GM19397 (cell line): ENCODE results near the gene MYZAP.
A peak's percentile ranks its signal among the peaks of the same experiment; 100 is the strongest.

Source experiments
- ATAC-seq: cut with Tn5 transposase; IDR thresholded peaks from one replicate; pipeline ENCODE4 v1.9.1; 2021; ENCODE audit warnings: mild to moderate bottlenecking, moderate library complexity; ENCODE audit not compliant: unreplicated experiment

Gene MYZAP

DNA sequence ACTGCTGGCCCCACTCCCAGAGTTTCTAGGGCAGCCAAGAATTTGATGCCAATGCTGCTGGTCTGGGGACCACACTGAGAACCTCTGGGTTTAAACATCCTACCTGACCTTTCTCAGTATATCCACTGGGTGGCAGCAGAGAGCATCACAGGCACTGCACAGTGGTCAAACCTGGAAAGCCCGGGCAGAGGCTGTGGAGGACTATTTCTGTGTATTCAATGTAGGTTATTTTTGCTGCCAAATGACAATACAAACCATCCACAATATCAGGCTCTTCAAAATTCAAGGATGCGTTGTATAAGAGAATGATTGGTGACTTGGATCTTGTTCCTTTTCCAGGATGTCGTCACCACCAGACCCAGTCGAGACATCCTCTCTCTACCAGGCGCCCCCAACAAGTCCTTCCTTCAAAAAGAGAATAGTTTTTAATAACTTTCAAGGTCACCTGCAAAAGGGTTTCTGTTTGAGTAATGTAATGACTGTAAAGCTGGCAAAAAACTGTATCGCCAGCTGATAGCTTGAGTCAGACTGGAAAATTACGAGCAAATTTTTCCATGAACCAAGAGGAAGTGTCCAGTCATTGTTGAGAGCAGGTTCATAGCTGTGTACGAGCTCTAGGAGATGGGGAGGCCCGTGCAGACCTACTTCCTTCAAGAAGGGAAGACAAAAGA is 30.5 kb upstream of the MYZAP start:
- ATAC-seq: peak; percentile 79

DNA sequence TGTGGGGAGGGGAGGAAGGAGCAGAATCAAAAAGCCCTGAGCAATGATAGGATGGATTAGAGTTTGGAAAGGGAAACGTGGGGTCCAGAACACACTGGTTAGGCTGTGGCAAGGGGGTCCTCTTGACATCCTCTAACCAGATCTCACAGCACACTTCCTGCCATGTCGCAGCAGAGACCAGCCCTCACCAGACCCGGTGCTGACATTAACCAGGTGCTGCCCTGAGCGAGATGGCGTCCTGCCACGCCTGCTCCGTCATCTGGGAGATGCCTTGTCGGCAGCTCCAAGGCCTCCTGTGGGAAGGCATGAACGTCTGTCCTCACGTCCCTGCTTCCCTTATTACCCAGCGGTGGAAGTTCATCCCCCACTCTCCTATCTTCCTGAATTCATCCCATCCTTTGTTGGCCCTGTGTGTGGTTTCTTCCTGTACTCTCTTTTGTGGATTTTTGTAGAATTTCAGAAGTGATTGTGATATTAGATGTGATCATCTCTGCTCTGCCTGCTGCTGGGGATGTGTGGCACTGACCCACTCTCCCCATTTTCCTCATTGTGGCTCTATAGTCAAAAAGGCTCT is 29.4 kb upstream of the MYZAP start:
- no peak for ATAC-seq

DNA sequence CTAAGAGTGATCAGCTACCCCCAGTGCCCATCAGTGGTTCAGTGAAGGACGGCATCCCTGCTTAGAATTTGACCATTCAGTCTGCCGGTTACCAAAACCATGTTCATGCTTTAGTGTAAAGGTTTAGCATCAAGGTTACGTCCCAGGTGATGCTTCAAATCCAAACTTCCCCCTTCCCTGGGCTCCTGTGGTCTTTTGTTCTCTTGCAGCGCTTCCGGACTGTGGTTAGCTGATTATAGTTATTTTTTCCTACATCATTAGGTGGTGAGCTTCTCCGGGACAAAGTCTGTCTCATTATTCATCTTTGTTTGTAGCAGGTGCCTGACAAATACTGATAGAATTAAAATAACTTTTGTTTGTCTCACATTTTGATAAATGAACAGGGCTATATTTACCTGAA is 28.3 kb upstream of the MYZAP start:
- no peak for ATAC-seq

DNA sequence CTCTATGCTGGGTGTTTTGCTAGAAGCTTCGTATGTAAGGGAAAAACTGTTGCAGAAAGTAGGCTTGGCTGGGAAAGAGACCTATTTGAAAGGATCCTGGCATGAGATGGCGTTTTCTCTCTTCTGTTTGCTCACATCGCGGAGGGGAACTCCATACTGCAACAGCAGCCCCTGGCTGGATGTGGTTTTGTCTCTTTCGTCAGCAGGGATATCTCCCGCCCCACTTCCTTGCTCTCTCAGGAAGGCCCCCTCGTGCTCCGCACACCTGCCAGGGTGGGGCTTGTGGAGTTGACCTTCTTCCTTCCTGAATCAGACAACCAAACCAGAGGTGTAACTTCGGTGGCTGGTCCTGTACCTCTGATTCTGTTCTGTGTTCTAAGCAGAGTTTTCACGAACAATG is 26.4 kb upstream of the MYZAP start:
- ATAC-seq: no peak

DNA sequence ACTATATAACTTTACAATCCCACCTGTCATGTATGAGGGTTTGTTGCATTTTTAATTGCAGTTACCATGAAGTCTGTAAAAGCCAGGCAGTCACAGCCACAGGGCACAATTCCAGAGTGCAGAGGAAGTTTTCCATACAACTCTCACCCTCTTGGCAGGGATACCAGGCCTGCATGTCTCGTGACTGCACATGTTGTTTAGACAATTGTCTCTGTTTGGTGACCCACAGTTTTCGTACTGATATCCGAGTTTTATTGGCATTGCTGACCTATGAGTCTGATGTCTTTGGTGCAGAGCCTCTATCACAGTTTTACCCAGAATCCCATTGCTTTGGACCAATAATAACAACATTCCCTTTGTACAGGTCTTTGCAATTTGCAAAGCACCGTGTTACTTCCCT is 24.9 kb upstream of the MYZAP start:
- ATAC-seq: no peak

DNA sequence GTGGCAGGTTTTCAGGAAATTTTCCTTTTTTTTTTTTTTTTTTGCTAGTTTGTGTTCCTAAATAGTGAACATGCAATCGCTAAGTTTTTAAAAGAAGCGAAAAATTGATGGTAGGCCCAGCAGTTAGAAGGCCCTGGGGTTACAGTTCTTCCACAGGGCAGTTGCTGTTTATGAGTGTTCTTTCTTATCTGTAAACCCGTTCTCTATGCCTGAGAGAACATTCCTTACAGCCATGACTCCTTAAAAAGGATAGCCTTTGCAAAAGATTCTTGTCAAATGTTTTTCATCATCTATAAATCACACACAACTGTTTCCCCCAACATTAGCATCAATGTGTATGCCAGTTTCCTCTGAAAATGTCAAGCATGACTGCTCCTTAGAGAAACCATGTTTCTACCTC is 23.8 kb upstream of the MYZAP start:
- ATAC-seq: no peak

DNA sequence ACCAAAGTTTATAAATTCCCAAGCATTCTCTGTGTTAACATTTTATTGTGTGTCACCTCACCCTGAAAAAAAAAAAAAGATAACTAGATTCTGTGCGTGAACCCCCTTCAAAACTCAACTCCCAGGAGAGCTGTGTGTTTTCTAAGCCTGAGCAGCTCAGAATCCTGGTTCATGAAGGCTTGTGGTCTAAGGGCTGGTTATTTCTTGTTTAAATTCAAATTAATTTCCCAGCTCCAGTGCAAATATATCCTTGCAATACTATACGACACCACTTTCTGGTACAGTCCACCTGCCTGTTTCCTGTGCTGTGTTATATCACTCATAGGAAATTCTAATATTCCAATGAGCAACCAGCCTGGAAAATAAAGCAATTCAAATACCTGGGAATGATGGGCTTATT is 23.4 kb upstream of the MYZAP start:
- no peak for ATAC-seq

DNA sequence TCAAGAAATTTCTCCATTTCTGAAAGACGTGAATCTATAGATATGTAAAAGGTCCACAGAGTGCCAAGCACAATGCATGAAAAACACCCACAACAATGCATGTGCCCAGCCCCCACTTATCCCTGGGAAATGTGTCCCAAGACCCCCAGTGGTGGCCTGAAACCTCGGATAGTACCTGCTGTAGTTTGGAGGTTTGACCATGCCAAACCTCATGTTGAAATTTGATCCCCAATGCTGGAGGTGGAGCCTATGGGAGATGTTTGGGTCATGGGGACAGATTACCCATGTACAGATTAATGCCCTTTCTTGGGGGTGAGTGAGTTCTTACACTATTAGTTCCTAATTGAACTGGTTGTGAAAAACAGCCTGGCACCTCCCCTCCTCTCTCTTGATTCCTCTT is 21.4 kb upstream of the MYZAP start:
- ATAC-seq: no peak

DNA sequence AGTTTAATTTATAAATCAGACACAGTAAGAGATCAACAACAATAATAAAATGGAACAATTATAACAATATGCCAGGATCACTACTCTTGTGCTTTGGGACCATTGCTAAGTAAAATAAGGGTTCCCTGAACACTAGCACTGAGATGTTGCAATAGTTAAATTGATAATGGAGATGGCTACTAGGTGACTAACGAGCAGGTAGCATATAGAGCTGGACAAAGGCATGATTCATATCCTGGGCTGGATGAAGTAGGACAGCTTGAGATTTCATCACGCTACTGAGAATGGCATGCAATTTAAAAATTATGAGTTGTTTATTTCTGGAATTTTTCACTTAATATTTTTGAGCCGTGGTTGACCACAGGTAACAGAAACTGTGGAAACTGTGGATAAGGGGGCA is 20.7 kb upstream of the MYZAP start:
- ATAC-seq: no peak

DNA sequence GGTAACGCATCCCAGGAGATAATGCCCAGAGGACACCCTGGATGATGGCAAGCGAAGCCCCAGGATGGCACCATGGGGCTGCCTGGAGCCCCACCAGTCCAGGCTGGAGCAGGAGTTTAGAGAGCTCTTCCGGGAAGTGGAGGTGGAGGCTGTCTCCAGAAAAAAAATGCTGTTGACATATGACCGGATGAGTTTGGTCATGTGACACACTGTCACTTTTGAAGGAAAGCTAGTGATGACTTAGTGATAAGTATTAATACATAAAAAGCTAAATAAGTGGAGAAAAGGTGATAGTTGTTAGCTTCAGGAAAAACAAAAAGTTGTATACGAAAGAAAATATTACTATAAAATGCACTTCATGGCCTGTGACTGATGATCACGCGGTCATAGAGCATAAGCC is 20.0 kb upstream of the MYZAP start:
- no peak for ATAC-seq

DNA sequence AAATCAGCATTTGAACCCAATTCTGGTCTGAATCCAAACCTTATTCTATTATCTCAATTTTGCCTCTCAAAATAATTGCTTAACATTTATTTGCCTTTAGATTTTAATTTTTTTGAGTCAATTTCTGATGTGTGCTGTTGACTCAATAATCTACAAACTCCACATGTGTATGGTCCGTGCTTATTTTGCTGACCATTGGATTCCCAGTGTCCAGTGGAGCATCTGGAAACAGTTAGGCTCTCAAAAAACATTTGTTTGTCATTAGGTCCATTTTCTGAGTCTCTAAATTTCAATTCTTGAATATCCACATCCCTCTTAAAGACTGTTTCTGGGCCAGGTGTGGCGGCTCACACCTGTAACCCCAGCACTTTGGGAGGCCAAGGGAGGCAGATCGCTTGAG is 19.2 kb upstream of the MYZAP start:
- ATAC-seq: no peak

DNA sequence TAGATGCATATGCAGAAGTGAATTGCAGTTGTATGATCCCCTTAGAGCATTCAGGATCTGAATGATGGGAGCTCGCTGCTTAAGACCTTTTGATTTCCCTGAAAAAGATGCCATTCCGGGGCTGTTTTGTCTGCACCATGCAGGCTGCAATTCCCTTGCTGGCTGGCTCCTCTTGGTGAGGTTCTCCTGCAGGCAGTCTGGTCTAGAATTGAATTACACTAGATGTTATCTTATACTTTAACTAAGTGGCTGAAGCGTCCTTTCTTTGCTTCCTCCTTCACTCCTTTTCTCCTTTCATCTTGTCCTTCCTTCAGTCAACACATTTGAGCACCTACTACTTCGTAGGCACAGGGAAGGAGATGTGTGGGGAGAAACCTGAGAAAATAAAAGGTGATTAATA is 18.6 kb upstream of the MYZAP start:
- no peak for ATAC-seq

DNA sequence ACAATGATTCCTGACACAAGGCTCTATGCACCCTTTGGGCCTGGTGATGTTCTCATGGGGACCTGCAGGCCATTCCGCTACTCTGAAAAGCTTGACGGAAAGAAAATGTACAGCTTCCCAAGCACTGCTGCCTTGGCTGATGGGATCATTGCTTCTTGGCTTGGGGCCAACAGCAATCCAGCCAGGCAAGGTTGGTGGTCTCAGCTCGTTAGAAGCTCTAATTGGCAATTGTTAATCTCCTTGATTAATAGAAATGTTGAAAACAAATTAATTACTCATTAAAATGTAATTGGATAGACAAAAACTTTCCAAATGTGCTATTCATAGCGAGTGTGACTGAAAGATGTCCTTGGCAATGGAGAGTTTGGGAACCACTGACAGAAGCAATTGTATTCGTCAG is 16.3 kb upstream of the MYZAP start:
- no peak for ATAC-seq

DNA sequence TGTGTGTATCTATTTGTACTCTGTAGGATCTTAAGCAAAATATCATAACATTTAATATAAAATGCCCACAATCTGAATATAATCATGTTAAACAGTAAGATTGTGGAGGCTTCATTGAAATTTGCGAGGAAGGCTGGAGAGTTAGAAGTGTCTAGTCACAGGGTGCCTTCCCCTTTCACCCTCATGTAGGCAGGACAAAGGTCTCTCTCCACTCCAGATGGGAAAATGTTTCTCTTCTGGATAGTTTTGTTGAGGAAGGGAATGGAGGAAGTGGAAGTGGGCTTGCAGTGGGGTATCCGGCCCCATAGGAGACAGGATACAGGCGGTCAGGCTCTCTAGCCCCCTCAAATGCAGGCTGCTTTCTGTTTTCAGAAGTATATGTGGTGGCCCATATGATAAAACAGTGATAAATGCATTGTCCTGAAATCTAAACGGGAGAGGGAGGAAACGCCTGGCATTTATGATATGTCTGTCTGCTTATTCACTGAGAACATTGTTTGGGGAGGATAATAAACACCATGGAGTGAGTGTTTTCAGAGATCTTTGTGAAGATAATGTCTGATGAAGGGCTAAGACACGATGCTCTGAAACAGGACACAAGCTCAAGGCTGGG is 13.3 kb upstream of the MYZAP start:
- ATAC-seq: no peak

DNA sequence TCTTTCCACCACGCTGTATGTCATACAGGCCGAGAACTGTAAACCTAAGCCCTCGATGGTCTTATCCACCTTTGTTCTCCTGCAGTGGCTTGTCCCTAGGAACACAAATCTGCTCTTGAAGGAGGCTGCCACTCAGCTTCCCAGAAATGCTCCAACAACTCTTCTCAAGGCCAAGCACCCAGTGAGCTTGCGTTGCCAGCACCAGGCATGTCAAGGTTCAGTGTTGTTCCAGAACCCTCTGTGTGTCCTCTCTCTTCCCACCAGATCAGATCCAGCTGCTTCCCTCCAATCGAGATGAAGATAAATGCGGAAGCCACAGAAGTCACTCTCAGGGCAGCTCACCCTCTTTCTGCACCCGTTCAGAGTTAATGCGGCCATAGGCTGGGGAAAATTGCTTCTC is 11.3 kb upstream of the MYZAP start:
- no peak for ATAC-seq

DNA sequence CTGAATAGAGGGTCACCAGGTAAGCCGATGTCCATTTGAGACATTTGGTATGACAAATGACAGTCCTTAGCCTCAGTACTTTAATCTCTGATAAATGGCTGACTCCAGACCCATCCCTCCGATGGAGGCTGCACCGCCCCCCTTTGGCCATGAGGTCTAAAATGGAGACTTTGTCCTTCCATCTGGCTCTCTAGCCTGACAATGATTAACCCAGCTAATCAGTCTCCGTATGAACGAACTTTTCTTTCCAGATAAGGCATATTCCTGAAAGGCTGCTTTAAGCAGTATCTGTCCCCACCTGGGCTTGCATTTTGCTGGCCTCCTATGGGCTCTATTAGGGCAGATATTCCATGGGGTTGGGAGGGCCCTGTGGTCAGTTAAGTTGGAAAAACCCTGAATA is 10.8 kb upstream of the MYZAP start:
- ATAC-seq: no peak

DNA sequence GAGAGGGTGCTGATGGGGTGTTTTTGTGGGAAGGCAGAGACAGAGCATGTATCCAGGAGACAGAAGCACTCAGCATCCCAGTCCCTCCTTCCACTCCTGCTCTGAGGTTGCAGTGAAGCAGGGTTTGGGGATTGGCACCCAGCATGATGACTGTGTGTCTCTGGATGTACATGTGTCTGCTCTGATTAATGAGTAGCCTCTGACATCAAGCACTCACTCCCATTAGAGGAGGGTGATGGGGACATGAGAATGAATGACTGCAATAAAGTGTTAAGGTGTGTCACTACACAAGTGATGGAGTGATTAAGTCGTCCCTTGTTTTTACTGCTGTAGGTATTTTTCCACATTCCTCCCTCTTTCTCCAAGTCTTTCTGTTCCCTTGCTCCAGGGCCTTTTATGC is 9.6 kb upstream of the MYZAP start:
- ATAC-seq: no peak

DNA sequence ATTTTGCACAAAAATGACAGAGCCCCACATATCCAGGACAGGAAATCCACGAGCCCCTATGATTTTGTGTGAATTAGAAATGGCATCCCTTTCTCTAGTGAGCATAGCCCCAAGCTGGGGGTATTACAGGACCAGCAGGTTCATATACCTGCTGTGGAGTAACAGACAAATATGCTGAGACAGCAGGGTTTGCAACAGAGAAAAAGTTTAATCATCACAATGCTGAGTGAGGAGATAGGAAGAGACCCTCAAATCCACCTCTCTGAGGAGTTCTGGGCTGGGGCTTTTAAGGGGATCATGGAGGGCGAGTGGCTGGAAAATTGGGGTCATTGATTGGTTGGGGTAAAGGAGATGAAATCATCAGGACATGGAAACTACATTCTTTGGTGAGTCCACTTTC is 8.4 kb upstream of the MYZAP start:
- ATAC-seq: no peak

DNA sequence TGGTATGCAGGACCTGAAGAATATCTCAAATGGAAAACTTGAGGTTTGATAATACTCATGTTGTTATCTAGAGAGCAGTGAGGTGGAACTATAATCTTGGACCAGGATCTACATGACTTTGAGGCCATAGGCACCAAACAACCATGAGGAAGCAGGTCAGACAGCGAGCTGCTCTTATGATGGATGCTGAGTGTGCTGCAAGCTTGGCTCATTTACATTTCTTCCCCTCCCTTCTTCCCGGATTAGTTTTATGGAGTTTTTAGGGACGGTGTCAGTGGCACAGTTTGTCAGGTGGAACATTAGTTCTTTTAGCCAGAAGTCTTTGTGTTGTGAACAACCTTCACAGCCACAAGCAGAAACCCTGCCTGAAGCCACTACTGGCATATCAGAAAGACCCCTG is 8.0 kb upstream of the MYZAP start:
- ATAC-seq: no peak

DNA sequence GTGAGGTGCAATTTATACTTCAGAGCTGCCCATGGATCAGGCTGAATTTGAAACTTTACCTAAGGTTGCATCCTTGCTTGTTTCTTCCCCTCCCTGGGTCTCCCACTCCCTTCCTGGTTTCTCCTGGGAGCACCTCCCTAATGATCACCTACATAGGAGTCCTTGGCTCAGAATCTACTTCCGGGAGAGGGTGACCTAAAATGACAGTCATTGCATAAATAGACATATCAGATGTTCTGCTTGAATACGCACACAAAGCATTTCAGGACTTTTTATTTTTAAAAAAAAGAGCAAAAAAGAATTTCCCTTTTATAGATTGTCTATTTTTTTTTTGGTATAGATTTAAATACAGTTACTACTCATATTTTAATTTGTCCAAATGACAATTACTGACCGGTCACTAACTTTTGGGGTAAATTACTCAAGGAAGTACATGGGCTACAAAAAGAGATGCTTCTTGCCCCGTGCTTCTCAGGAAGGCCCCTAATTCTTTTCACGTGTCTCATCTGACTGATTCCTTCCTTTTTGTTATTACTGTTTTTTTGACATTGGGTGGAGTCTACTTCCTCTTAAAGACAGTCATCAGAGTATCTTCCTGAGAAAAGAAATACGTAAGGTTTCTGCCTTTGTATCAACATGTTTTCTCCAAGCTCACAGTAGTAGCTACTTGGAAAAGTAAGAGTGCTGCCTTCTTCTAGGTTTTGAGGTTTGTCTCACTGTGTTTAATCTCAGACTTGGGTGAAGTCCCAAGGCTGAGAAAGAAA is 4.9 kb upstream of the MYZAP start:
- no peak for ATAC-seq

DNA sequence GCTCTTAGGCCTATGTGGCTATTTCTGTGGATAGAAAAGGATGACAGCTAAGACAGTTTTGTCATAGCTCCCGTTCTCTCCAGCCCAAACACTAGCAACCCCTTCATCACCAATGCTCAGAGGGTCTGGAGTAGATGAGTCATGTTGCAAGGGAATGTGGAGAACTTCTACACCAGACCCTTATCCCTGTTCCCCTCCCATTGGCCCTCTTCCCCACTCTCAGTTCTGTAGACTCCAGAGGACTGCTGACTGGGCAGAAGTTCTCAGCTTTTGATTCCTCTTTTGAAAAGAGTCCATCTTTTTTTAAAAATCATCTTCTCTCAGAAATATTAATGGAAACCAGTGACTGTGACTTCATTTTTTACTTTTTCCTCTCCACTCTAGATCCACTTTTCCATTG is 2.4 kb upstream of the MYZAP start:
- ATAC-seq: no peak

DNA sequence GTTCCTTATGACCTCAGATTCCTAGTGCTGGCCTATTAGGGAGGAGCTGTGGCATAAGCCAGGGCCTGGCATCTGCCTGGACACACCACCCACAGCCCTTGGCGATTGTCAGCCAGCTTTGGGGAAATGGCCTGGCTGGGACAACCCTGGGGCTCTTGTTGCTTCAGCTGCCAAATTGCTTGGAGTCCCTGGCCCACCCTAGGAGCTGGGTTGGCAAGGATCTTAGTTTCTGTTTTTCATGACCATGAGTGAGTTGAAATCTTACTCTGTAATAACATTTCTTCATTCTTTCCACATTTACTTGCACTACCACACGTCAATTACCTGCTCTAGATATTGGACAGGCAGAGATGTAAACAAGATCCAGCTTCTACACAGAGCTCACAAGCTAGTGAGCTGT is 1.9 kb upstream of the MYZAP start:
- ATAC-seq: no peak
